WTC11 (cell line): Measurements from ENCODE around the gene ECT2. TPM values are rescaled to one million over a fixed set of nuclear protein-coding genes. Genes with fewer than 3 reads are reported as not detected.
A peak's percentile ranks its signal among the peaks of the same experiment; 100 is the strongest.
"Not testable (repeated sequence)": the region's sequence is repeated elsewhere in the genome, so short reads cannot be mapped to it uniquely, and the experiment has no call there.

Experiments used
- ATAC-seq: fragments of 200-7000 bp; cut with Tn5 transposase; 2 replicates; pipeline ENCODE4 v1.10.0; 2021; ENCODE audit warnings: mild to moderate bottlenecking, moderate library complexity
- CTCF ChIA-PET: fragments of 300-600 bp; sonication (Branson Sonifier 250); formaldehyde crosslinking; loops from one replicate; lab custom pipeline; 2021; ENCODE audit warnings: antibody characterized with exemption; lab: Charles Lee
- POLR2A ChIA-PET: fragments of 350-600 bp; sonication (Branson Sonifier 250); formaldehyde crosslinking; loops from one replicate; lab custom pipeline; 2021; ENCODE audit warnings: antibody characterized with exemption; lab: Charles Lee
- DNase-seq: peaks from one replicate; pipeline ENCODE4 v3.0.0; 2021; ENCODE audit warnings: low spot score
- H3K27ac Mint-ChIP-seq: 2 replicates; pipeline ENCODE4 v1.8.0; 2021; ENCODE audit warnings: mixed read lengths
- H3K27me3 Mint-ChIP-seq: 2 replicates; pipeline ENCODE4 v1.8.0; 2021; ENCODE audit warnings: low read depth, mild to moderate bottlenecking, moderate library complexity, mixed read lengths
- H3K36me3 Mint-ChIP-seq: 2 replicates; pipeline ENCODE4 v1.8.0; 2021; ENCODE audit warnings: mixed read lengths
- H3K4me1 Mint-ChIP-seq: 2 replicates; pipeline ENCODE4 v1.8.0; 2022; ENCODE audit warnings: mixed read lengths
- H3K4me3 Mint-ChIP-seq: 2 replicates; pipeline ENCODE4 v1.8.0; 2021; ENCODE audit warnings: mild to moderate bottlenecking, moderate library complexity, mixed read lengths
- H3K9me3 Mint-ChIP-seq: 2 replicates; pipeline ENCODE4 v1.8.0; 2021; ENCODE audit warnings: mixed read lengths
- AFF4 ChIP-seq: sonication (generic); formaldehyde crosslinking; IDR thresholded peaks from 2 replicates; pipeline ENCODE4 v1.8.1; 2023; ENCODE audit warnings: mild to moderate bottlenecking, missing genetic modification reagents, borderline replicate concordance
- ATF1 ChIP-seq: sonication (generic); formaldehyde crosslinking; IDR thresholded peaks from 2 replicates; pipeline ENCODE4 v1.8.1; 2023; ENCODE audit warnings: mild to moderate bottlenecking, moderate library complexity, missing genetic modification reagents
- HMGA2 ChIP-seq: fragments of 250-450 bp; sonication (Bioruptor Pico); IDR thresholded peaks from 2 replicates; pipeline ENCODE4 v1.4.0; 2021; ENCODE audit warnings: mild to moderate bottlenecking, moderate library complexity
- MYBL2 ChIP-seq: sonication (generic); formaldehyde crosslinking; IDR thresholded peaks from 2 replicates; pipeline ENCODE4 v1.8.1; 2023; ENCODE audit warnings: mild to moderate bottlenecking, moderate library complexity, missing genetic modification reagents
- NFYB ChIP-seq: sonication (generic); formaldehyde crosslinking; conservative IDR thresholded peaks from 2 replicates; pipeline ENCODE4 v1.8.0; 2022; ENCODE audit warnings: low read depth, missing genetic modification reagents
- PRRX2 ChIP-seq: fragments of 250-450 bp; sonication (Bioruptor Pico); IDR thresholded peaks from 2 replicates; pipeline ENCODE4 v1.8.0; 2021; ENCODE audit warnings: mild to moderate bottlenecking
- ZNF423 ChIP-seq: fragments of 250-450 bp; sonication (Bioruptor Pico); IDR thresholded peaks from 2 replicates; pipeline ENCODE4 v2.1.2; 2022; ENCODE audit warnings: mild to moderate bottlenecking, moderate library complexity
- total RNA-seq: library from RNA; stranded (reverse); gene quantifications from 3 replicates; pipeline ENCODE4 v1.2.3, GENCODE V29; 2021
- TF ChIP-seq, protein P1 (sequence below): fragments of 250-450 bp; sonication (Bioruptor Pico); IDR thresholded peaks from 2 replicates; pipeline ENCODE4 v1.9.0; 2021; ENCODE audit warnings: mild to moderate bottlenecking, borderline replicate concordance
- TF ChIP-seq, protein P2 (sequence below): sonication (generic); formaldehyde crosslinking; IDR thresholded peaks from 2 replicates; pipeline ENCODE4 v1.8.1; 2023; ENCODE audit warnings: mild to moderate bottlenecking, missing genetic modification reagents, moderate library complexity

Gene ECT2
- total RNA-seq, 1 experiment from 2014 or later = 97.7 TPM

GRCh38 chr3:172820492-172820891 lies 70.0 kb downstream of the ECT2 start (continued):
- TF ChIP-seq, protein P1, sequence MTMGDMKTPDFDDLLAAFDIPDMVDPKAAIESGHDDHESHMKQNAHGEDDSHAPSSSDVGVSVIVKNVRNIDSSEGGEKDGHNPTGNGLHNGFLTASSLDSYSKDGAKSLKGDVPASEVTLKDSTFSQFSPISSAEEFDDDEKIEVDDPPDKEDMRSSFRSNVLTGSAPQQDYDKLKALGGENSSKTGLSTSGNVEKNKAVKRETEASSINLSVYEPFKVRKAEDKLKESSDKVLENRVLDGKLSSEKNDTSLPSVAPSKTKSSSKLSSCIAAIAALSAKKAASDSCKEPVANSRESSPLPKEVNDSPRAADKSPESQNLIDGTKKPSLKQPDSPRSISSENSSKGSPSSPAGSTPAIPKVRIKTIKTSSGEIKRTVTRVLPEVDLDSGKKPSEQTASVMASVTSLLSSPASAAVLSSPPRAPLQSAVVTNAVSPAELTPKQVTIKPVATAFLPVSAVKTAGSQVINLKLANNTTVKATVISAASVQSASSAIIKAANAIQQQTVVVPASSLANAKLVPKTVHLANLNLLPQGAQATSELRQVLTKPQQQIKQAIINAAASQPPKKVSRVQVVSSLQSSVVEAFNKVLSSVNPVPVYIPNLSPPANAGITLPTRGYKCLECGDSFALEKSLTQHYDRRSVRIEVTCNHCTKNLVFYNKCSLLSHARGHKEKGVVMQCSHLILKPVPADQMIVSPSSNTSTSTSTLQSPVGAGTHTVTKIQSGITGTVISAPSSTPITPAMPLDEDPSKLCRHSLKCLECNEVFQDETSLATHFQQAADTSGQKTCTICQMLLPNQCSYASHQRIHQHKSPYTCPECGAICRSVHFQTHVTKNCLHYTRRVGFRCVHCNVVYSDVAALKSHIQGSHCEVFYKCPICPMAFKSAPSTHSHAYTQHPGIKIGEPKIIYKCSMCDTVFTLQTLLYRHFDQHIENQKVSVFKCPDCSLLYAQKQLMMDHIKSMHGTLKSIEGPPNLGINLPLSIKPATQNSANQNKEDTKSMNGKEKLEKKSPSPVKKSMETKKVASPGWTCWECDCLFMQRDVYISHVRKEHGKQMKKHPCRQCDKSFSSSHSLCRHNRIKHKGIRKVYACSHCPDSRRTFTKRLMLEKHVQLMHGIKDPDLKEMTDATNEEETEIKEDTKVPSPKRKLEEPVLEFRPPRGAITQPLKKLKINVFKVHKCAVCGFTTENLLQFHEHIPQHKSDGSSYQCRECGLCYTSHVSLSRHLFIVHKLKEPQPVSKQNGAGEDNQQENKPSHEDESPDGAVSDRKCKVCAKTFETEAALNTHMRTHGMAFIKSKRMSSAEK (CRISPR knock-in tag) = no peak

- TF ChIP-seq, protein P2, sequence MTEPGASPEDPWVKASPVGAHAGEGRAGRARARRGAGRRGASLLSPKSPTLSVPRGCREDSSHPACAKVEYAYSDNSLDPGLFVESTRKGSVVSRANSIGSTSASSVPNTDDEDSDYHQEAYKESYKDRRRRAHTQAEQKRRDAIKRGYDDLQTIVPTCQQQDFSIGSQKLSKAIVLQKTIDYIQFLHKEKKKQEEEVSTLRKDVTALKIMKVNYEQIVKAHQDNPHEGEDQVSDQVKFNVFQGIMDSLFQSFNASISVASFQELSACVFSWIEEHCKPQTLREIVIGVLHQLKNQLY (CRISPR knock-in tag) = no peak
- TF ChIP-seq AFF4 (CRISPR knock-in tag) = no peak
- TF ChIP-seq PRRX2 (CRISPR knock-in tag) = no peak
- TF ChIP-seq ATF1 (CRISPR knock-in tag) = no peak
- no peak for TF ChIP-seq ZNF423
- no peak for TF ChIP-seq NFYB (CRISPR knock-in tag)
- peaks cover 4% of the 10 kb centered on the region; the same call in 1 of the 2 replicates for H3K4me1 Mint-ChIP-seq
- H3K36me3 Mint-ChIP-seq = peaks cover 26% of the 10 kb centered on the region
- peak; percentile 52 for ATAC-seq
- no peaks in the 10 kb centered on the region; the same call in 1 of the 2 replicates for H3K27me3 Mint-ChIP-seq
- no peak overlapping the region for H3K27ac Mint-ChIP-seq
- H3K9me3 Mint-ChIP-seq = peaks cover 20% of the 10 kb centered on the region
- CTCF ChIA-PET = no interaction called here
- DNase-seq = no peak
- POLR2A ChIA-PET = no interaction called here
- H3K4me3 Mint-ChIP-seq = no peak overlapping the region
Observed at GRCh38 chr3:172824229-172824628, 73.7 kb downstream of the ECT2 start.

GRCh38 chr3:172827231-172827630 lies 76.7 kb downstream of the ECT2 start:
- Mint-ChIP-seq H3K9me3 (peaks cover 20% of the 10 kb centered on the region), H3K36me3 (peaks cover 13% of the 10 kb centered on the region)
- H3K4me1 Mint-ChIP-seq, DNase-seq, POLR2A ChIA-PET, ATAC-seq, H3K27me3 Mint-ChIP-seq, H3K27ac Mint-ChIP-seq, H3K4me3 Mint-ChIP-seq: not testable (repeated sequence)
- CTCF ChIA-PET = interaction anchor here (2.2 kb wide), 1 partner anchor 9 kb away, joined by 4 read pairs; no protein-coding TSS in a partner anchor

- Mint-ChIP-seq H3K27me3 (no peaks in the 10 kb centered on the region), H3K9me3 (no peaks in the 10 kb centered on the region), H3K36me3 (no peaks in the 10 kb centered on the region), H3K4me1 (no peaks in the 10 kb centered on the region), H3K27ac (no peak overlapping the region), H3K4me3 (no peak overlapping the region)
- DNase-seq (no peak), ATAC-seq (no peak)
- POLR2A ChIA-PET = no interaction called here
- TF ChIP-seq HMGA2 (peak; percentile 93), MYBL2 (CRISPR knock-in tag) (no peak)
- CTCF ChIA-PET = no interaction called here
Observed at GRCh38 chr3:172832983-172833382, 82.5 kb downstream of the ECT2 start.
